ENCODE results near the gene TENT5C.
A peak's percentile ranks its signal among the peaks of the same experiment; 100 is the strongest.

The TENT5C gene

DNA sequence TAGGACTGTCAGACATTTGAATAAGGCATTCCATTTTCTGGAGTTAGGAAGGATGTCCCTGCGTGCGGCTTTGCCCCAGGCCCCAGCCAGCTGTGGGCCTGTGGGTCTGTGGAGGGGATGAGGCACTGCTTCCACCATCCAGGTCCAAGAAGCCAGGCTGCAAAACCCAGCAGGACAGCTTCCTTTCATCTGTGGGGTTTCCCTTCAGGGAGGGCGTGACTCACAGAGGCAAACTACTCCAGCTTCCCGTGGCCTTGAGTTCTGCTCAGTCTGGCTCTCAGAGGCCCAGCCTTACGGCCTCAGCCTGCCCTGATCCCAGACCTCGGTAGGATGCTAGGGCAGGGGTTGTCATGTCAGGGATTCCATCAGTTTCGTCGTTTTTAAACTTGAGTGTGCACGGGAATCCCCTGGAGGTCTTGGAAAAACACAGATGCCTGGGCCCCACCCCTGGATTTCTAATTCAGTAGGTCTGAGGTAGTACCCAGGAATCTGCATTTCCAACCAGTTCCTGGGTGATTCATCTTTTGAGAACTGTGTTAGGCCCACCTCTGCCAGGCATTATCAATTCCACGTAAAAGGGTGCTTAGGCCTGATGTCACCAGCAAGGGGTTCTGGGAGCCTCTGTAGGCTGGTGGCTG lies 32.3 kb upstream of the TENT5C start:
- peak; percentile 59 for DNase-seq (ENCODE audit: low read depth)

DNA sequence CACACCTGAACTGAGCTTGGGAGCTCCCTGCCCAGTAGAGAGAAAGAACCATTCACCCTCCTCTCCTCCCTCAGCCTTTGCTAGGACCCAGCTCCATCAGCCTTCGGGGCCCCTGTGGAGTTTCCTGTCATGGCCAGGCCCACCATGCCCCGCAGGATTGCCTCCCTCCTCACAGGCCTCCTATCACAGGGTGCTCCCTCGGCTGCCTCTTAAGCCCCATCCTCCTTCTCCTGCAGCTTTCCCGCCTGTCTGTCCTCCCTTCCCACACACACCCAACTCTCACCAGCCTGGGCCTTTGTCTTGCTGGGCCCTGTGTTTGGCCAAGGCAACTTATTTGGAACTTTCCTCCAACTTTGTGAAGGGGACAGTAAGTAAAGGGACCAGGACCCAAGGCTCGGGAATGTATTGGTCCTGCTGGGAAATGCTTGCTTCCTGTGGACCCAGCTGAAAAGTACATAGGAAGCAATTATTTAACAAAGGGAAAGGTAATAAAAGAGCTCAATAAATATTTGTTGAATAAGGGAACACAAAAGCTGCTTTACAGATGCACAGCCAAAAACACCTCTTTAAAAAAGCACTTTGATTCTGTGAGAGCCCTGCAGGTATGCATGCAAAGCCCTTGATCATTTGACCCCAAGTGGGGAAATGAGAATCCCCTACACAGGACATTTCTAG lies 31.6 kb upstream of the TENT5C start:
- no peak for DNase-seq (ENCODE audit: low read depth)

DNA sequence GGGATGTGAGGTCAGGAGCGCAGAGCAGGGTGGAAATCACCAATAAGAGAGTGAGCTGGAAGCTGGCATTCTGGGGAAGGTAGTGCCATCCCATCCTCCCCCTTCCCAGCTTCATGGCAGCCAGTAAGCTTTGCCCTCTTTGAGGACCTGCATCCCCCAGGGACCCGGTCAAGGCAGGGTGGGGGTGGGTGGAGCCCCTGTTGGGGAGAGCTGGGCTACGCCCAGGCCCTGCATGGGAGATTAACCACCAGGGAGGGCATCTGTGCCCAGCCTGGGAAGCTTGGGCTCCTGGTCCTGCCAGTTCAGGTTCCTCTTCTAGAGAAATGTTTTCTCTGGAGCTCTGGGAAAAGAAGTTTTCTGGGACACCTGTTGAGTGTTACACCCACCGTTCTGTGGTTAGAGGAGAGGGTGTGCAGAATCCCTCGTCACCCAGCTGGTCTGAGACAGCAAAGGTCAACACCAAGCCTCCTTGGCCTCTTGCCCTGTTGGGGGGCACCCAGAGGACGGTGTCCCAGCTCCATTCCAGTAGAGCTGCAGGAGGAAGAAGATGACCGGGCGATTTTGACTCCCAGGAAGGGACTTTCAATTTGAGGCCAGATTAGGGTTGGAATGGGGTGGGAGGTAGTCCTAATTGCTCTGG lies 30.1 kb upstream of the TENT5C start:
- no peak for DNase-seq (ENCODE audit: low read depth)

DNA sequence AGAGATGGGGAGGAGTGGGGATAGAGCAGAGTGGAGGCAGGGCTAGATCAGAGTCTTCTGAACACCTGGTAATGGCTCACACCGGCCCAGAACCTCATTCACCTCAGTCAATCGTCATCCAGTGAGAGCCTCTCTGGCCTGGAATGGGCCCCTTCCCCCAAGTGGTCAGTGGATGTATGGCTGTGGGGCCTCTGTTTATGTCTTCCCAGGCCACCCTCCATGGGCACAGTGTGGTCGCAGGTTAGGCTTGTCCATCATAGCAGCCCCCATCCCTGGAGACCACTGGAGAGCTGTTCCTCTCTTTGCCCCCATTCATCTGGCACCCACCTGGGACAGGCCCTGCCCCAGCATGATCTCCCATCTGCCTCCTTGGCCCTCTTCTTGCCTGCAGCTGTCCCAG lies 29.6 kb upstream of the TENT5C start:
- DNase-seq (ENCODE audit: low read depth) = no peak

DNA sequence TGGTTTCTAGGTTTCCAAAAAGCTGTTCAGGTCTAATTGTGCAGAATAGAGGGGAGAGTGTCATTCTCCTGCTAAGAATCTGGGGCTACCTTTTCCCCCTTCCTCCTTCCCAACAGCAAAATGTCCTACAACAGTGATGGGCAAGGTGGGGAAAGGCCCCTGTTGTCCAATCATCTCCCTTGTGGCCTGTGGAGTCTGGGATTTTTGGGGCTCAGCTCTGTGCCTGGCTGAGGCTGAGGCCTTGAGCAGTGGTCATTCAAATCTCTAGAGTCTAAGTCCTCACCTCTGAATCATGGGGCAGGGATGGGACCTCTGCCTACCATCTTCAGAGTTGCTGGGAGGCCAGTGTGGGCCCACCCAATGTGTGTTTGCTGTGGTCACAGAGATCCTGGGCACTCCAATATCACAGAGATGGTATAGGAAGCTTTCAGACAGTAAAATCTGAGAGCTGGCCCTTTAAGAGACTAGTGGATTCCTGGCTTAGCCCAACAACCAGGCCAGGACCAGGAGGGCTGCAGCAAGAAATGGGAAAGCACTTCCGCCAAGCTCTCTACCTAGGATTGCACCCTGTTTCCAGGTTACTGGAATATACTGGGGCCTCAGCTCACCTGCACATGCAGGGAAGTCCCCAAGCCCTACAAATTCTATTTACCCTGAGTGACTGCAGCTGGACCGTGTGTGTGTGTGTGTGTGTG lies 28.5 kb upstream of the TENT5C start:
- DNase-seq (ENCODE audit: low read depth) = no peak

DNA sequence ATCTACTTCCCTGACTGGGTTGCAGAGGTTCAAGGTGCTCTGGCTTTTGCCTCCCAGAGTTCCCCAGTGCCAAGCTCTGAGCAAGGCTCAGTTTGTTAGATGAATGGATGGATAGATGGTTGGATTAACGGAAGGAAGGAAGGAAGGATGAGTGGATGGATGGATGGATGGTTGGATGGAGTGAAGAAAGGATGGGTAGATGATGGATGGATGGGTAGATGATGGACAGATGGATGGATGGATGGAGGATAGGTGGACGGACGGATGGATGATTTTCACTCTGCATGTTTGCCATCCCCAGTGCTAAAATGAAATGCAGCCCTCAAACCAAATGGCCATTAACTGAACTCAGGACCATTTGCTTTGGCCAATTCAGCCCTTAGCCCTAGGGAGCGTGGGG lies 27.4 kb upstream of the TENT5C start:
- DNase-seq (ENCODE audit: low read depth) = no peak

DNA sequence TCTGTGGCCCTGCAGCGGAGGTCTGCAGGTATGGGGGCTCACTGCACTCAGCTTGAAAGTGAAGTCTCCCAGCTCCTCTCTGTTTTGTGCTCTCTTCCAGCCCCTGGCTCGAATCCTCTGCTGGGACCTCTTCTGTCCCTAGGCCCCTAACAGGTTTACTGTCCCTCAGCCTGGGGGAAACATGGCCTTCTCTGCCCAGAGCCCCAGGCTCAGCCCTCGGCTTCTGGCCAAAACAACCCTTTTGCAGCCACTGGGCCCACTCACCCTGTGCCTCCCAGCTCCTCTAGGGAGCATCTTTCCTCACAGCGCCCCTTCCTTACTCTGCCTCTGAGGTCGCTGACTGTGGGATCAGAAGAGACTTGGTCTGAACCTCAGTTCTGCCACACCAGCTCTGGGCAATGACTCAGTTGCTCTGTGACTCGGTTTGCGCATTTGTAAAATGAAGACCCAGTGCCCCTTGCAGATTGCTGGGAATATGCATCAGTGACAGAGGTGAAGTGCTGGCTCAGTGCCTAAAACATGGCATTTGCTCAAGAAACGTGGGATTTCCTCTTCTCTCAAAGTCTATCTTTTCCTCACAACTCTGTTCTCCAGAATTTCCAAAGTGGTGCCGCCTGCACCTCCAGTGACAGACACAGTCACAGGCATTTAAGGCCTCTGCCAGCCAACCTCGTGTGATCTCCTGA lies 26.5 kb upstream of the TENT5C start:
- DNase-seq (ENCODE audit: low read depth) = no peak

DNA sequence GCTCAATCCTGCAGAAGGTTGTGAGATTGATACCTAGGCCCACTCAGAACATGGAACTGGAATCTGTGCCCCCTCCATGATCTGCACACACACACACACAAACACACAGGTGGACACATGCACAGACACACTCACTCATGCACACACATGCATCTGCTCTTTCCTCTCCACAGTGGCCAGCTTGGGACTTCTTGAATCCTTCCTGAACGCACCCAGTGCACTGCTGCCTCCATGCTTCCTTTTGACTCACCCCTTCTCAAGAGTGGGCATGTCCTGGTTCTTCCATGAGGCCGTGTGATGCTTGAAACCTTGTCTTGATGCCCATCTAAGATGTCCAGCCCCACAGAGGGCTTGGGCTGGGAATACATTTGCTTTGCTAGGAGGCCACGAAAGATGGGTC lies 25.4 kb upstream of the TENT5C start:
- DNase-seq (ENCODE audit: low read depth) = no peak

DNA sequence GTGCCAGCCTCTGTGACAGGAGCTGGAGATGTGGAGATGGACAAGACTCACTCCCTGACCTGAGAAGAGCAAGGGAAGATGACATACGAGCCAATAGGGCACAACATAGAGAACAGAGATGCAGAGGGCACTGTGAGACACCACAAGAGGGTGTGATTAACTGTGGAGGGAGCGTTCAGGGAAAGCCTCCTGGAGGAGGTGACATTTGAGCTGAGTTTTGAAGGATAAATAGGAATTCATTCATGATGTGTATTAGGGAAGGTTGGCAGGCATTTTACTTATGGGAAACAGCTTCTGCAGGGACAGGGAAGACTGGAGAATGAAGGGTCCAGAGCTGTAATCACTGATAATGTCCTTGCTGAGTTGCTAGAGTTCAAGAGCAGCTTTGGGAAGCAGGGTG lies 25.0 kb upstream of the TENT5C start:
- no peak for DNase-seq (ENCODE audit: low read depth)

DNA sequence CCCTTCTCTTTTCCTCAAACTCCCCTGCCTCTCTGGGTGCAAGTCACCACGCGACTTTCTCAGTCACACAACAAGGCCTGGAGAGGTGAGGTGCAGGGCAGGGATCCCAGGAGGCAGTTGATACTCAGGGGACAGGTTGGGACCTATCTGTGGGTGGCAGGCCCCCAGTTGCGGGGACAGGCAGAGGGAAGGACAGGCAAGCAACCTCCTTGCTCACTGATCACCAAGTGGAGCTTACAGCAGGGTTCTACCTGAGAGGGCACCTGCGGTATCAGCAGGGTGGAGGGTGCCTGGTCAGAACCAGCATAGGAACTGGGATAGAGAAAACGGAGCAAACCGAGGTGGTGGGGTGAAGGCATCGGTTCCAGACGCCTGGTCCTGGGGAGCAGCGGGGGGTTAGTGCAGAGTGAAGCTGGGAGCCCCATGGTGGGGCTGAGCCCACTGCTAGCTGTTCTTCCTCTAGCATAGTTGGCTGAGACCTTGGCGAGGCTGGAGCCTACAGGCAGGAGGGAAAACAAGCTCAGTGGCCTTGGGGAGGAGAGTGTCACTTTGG lies 24.4 kb upstream of the TENT5C start:
- no peak for DNase-seq (ENCODE audit: low read depth)

DNA sequence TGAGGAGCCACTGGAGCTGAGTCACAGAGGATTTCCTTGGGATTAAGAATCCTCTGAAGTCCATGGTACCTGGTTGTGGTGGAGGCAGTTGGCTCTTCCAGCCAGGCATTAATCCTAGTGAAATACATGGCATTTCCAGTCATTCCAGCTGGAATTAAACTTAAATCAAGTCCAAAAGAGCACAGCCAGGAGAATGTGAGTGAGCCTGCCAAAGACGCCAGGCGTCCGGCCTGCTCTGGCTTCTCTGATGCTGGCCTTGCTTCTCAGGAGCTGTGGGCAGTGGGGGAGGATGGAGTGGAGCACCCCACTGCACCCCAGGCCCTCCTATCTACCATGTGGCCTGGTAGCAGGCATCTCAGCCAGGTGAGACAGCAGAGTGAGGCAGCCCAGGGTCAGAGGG lies 23.4 kb upstream of the TENT5C start:
- DNase-seq (ENCODE audit: low read depth) = no peak

DNA sequence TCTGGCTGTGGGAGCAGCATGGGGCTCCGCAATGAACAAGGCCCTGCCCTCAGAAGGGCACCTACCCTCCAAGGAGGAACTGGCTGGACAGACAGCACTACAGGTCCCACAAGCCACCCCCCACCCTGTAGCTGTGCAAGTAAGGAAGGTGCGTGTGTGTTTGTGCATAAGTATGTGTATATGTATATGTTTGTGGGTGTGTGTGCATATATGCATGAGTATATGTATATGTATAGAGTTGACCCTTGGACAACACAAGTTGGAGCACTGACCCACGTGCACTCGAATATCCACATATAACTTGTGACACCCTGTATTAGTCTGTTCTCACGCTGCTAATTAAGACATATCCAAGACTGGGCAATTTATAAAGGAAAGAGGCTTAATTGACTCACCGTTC lies 22.6 kb upstream of the TENT5C start:
- DNase-seq (ENCODE audit: low read depth) = no peak

DNA sequence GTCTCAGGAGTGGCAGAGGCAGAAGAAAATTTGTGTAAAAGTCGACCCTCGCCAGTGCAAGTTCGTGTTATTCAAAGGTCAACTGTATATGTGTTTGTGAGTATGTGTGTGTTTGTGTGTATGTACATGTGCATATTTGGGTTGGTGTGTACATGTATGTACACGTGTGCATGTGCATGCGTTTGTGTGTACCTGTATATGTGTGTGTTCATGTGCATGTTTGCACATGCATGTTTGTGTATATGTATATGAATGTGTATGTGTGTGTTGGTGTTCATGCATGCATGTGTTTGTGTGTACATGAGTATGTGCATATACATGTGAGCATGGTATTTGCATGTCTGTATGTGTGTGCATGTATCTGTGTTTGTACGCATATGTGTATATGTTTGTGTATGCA lies 21.7 kb upstream of the TENT5C start:
- no peak for DNase-seq (ENCODE audit: low read depth)

DNA sequence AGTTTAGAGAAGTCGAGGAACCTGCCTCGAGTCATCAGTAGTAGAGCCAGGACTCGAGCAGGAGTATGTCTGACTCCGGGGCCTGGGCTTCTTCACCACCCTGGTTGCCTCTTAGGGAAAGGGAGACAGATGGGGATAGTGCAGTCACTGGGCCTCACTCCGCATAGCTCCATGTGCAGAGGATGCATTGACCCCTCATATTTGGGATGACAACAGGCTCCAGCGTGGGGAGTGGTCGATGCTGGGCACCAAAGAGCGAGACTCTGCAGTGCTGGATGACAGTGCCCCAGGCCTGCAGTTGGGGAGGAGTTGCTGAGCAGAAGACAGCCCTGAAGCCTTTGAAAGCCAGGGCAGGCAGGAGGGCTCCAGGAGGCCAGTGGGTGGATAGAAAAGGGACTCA lies 20.8 kb upstream of the TENT5C start:
- DNase-seq (ENCODE audit: low read depth) = no peak

DNA sequence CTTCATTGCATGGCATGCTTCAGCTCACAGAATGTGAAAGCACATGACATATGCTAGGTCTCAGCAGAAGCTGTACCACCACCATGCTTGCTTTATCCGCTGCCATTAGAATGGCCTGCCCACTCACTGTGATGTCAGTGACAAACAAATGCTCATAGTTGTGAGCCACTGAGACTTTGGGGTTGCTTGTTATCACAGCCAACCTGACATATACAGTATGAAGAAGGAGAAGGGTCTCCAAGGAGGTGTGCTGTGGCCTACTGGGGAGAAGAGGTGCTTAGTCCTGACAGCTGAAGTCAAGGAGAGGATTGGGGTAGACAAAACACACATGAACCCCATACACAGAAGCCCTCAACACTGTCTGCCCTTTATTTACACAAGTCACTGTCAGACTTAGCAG lies 19.5 kb upstream of the TENT5C start:
- DNase-seq (ENCODE audit: low read depth) = no peak

DNA sequence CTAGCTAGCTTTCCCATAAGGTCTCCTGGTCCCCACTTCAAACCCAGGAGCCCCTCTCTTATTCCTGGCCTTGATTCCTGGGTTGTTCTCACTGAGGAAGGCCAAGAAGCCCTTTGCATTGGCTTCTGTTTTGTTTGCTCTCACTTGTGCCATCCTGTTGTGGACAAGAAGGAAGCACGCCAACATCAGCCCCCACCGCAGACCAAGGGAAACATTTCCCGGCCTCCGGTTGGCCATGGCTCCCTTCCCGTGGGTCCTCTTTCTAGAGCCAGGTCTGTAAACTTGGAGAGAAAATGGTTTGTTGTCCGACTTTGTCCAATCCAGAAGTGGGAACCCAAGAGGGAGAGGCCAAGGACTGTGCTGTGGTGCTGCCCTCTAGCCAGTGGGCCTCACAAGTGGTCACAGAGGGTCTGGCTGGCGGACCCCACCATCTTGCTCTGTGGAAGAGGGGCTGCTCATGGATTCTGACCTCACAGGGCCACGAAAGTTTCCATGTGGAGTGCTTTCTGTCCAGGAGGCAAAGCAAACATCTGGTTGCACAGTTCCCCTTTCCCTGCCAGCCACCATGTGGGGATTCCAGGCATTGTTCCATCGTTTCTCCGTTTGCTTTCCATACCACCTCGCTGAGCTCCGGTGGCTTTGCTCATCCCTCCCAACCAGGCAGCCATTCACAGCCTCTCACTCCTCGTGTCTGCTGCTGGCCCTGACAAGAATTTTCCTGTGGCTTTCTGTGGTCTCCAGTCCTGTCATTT lies 18.9 kb upstream of the TENT5C start:
- DNase-seq (ENCODE audit: low read depth) = no peak

DNA sequence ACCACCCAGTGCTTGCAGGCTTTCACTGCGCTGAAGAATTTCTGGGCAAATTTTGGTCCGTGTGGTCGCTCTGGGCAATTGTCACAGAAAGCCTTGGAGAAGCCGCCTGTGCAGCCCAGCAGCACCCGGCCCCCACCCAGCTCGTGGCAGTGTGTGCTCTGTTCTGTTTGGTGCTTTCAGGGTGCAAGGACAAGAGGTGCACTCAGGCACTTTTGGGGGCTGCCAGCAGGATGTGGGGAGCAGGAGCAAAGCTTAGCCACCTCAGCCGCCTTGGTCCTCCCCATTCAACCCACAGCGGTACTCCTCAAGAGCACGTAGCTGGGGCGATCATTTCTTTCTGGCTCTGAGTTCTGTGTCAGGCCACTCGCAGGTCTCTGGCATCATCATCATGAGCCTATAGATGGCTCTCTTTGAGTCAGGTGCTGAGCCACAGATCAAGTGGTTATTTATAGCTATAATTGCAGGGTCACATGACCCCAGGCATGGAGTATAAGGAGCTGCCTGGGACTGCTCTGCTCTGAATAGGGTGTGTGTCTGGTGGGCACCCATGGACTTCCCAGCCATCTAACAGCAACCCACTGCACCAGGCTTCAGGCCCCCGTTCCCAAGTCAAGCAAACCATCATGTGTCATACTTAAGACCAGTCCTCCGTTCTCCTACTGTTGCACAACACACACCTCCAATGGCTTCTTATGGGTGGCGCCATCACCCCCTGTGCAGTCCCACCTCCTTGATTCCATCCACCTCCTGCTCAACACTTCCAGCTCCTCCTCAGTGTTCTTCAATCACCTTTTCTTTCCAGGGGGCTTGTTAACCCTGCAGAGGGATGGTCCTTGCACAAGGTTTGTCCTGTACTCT lies 18.1 kb upstream of the TENT5C start:
- DNase-seq (ENCODE audit: low read depth) = no peak

DNA sequence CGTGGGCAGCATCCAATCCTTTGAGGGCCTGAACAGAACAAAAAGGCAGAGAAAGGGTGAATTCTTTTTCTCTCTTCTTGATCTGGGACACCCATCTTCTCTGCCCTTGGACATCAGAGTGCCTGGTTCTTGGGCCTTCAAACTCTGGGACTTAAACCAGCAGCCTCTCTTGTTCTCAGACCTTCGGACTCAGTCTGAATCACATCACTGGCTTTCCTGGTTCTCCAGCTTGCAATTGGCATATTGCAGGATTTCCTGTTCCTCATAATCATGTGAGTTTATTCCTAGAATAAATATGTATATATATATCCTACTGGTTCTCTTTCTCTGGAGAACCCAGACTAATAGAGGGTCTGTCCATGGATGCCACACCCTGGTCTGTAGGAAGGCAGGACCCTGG lies 16.3 kb upstream of the TENT5C start:
- no peak for DNase-seq (ENCODE audit: low read depth)

DNA sequence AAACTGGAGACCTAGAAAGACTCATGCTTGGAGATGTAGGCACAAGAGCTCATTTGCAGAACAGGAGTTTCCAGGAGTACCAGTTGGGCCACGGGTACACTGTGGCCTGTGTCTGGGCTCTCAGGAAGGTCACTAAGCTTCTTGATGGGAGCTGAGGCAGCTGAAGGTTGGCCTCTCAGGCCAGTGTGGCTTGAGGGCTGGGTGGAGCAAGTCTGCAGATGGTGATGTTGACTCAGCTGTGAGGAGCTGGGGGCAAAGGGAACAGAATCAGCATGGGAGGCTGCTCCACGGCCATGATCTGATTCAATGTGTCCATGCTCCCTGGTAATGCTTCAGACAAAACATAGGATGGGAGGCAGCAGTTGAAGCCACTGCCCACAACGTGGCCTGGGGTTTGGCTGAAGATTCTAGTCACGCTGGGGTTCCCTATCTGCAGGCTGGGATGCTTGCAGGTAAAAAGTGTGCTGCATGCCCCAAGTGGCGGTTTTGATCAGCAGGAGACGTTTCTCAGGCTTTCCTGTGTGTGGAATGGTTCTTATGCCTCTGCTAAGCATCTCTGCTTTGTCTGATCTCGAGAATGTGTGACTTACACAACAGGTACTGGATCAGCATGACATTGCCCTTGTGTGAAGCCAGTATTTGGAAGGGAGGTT lies 15.4 kb upstream of the TENT5C start:
- DNase-seq (ENCODE audit: low read depth) = no peak

DNA sequence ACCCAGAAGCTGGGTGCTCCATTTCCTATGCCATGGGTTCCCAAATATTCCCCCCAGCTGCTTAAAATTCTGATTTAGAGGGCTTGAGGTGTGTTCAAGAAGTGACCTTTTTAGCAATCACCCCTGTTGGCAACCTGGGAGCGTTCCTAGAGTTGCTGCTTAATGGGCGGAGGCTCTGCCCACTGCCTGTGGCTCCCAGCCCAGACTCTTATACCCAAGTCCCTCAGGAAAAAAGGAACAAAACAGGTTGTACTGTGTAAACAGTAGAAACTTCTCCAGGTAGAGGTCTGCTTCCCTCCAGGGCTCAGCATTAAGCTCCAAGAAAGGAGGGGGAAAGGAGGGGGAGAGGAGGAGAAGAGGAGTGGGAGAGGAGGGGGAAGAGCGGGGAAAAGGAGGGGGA lies 14.6 kb upstream of the TENT5C start:
- DNase-seq (ENCODE audit: low read depth) = no peak

Measured in iris pigment epithelial cell (primary cell).